ENCODE measurements around the gene IGSF21. TPM values are rescaled to one million over a fixed set of nuclear protein-coding genes. Genes with fewer than 3 reads are reported as not detected.

The IGSF21 gene
- total and polyA plus RNA-seq, 9 donors, result 0.04 to 0.48 (median 0.21) TPM; not detected in 1

DNA sequence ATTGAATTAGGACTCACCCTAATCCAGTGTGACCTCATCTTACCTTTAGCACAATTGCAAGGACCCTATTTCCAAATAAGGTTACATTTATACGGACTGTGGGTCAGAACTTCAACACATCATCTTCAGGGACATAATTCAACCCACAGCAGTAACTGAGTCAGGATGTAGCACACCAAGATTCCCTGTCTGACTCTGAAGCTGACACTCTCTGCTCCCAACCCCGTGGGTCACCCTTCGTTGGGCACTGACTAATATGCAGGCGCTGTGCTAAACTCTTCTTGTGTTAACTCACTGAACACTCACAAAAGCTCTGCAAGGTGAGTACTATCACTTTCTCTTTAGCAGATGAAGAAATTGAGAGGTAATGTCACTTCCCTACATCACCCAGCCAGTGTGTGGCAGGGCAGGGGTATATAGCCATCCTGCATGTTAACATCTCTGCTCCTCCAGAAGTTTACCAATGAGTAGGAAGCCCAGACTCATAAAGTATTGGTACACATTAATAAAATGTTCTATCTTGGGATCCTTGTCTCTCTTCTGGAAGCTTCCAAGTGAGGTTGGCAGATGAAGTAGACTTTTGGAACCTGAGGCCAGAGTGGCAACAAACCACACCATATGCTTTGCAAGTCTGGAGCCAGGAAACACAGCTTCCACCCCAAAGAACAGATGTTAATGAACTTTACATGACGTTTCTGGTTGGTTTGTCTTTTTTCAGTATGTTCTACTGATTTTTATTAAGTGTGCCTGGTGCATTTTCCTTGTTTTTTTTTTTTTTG lies 233.9 kb downstream of the IGSF21 start:
- 73% methylated on average over 3 of the region's 5 CpGs for WGBS (ENCODE audit: insufficient coverage)
- H3K4me1 ChIP-seq (ENCODE audit: control insufficient read depth, insufficient read depth, low read length), result no peaks in the 10 kb centered on the region
- H3K9me3 ChIP-seq (replicated peaks; ENCODE audit: control insufficient read depth, low read depth, low read length), result no peaks in the 10 kb centered on the region
- no peak for DNase-seq
- H3K36me3 ChIP-seq (ENCODE audit: control insufficient read depth, insufficient read depth, low read length), result no peaks in the 10 kb centered on the region
- H3K4me3 ChIP-seq (ENCODE audit: low read length), result no peak overlapping the region
- H3K27ac ChIP-seq (ENCODE audit: low read length), result no peak overlapping the region
- H3K27me3 ChIP-seq (ENCODE audit: control insufficient read depth, insufficient read depth, low read length), result peaks cover 2% of the 10 kb centered on the region

DNA sequence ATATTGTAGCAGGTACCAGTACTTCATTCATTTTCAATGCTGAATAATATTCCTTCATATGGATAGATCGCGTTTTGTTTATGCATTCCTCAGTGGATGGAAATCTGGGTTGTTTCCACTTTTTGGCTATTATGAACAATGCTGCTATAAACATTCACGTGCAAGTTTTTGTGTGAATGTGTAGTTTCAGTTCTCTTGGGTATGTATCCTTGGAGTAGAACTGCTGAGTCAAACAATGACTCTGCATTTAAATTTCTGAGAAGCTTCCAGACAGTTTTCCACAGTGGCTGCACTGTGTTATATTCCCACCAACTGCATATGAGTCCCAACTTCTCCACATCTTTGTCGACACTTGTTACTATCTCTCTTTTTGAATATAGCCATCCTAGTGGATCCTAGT lies 235.1 kb downstream of the IGSF21 start:
- Histone ChIP-seq H3K36me3 (ENCODE audit: control insufficient read depth, insufficient read depth, low read length) (no peaks in the 10 kb centered on the region), H3K9me3 (replicated peaks; ENCODE audit: control insufficient read depth, low read depth, low read length) (no peaks in the 10 kb centered on the region), H3K27ac (ENCODE audit: low read length) (no peak overlapping the region), H3K4me1 (ENCODE audit: control insufficient read depth, insufficient read depth, low read length) (no peaks in the 10 kb centered on the region), H3K27me3 (ENCODE audit: control insufficient read depth, insufficient read depth, low read length) (peaks cover 1% of the 10 kb centered on the region), H3K4me3 (ENCODE audit: low read length) (no peak overlapping the region)
- no peak for DNase-seq
- no CpG with 5 or more reads among the region's 4 CpGs for WGBS (ENCODE audit: insufficient coverage)

DNA sequence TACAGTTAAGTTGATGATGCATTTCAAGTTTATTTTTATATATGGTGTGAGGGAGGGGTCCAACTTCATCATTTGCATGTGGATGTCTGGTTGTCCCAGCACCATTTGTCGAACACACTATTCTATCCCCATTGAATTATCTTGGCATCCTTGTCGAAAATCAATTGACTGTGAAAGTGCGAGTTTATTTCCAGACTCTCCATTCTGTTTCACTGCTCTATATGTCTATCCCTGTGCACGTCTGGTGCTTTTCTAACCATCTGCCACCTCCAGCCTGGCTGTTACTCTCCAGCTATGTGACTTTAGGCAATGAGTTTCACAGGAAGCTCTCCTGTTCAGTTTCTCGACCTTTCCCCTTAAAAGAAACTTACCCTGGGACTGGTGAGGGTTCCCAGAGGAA lies 236.0 kb downstream of the IGSF21 start:
- Histone ChIP-seq H3K9me3 (replicated peaks; ENCODE audit: control insufficient read depth, low read depth, low read length) (no peaks in the 10 kb centered on the region), H3K36me3 (ENCODE audit: control insufficient read depth, insufficient read depth, low read length) (no peaks in the 10 kb centered on the region), H3K27me3 (ENCODE audit: control insufficient read depth, insufficient read depth, low read length) (peaks cover 4% of the 10 kb centered on the region), H3K4me3 (ENCODE audit: low read length) (no peak overlapping the region), H3K27ac (ENCODE audit: low read length) (no peak overlapping the region), H3K4me1 (ENCODE audit: control insufficient read depth, insufficient read depth, low read length) (no peaks in the 10 kb centered on the region)
- no peak for DNase-seq
- WGBS (ENCODE audit: insufficient coverage), result 90% methylated on average over 3 of the region's 5 CpGs

DNA sequence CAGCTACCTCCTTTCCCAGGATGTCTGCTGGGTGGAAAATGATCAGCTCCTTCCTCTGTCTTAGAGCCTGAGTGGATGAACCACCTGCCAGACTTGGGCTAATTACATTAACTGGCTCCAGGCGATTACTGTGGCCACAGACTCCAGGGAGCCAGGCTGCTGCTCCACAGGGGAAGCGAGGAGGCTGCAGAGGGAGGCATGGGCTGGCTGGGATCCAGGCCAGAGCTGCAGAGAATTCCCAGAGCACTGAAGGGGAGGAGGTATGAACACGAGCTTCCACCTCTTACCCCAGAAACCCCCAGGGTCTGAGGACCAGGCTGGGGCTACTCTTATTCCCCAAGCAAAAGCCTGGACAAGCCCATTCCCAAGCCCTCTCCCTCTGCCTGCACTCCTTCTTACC lies 237.2 kb downstream of the IGSF21 start:
- H3K4me1 ChIP-seq (ENCODE audit: control insufficient read depth, insufficient read depth, low read length), result no peaks in the 10 kb centered on the region
- WGBS (ENCODE audit: insufficient coverage), result 6% methylated on average over 2 of the region's 3 CpGs
- H3K9me3 ChIP-seq (replicated peaks; ENCODE audit: control insufficient read depth, low read depth, low read length), result no peaks in the 10 kb centered on the region
- H3K27me3 ChIP-seq (ENCODE audit: control insufficient read depth, insufficient read depth, low read length), result peaks cover 6% of the 10 kb centered on the region
- DNase-seq, result no peak
- H3K27ac ChIP-seq (ENCODE audit: low read length), result no peak overlapping the region
- no peak overlapping the region for H3K4me3 ChIP-seq (ENCODE audit: low read length)
- H3K36me3 ChIP-seq (ENCODE audit: control insufficient read depth, insufficient read depth, low read length), result no peaks in the 10 kb centered on the region

DNA sequence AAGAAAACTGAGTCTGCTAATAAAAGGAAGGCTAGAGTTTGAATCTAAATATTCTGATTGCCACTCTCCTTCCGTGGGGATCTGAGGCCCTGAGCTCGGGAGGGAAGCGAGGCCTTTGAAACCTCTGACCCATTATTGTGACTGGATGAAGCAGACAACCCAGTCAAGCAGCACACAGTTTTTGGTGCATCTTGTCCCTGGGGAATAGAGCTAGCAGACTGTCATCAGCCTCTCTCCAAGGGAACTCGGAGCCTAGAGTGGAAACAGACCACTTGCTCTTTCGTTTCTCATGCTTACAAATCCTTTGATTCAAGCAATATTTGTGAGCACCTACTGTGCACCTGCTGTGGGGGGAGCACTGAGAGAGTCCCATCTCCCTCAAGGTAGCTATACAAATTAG lies 240.0 kb downstream of the IGSF21 start:
- 80% methylated on average over 3 of the region's 5 CpGs for WGBS (ENCODE audit: insufficient coverage)
- Histone ChIP-seq H3K27ac (ENCODE audit: low read length) (no peak overlapping the region), H3K36me3 (ENCODE audit: control insufficient read depth, insufficient read depth, low read length) (no peaks in the 10 kb centered on the region), H3K9me3 (replicated peaks; ENCODE audit: control insufficient read depth, low read depth, low read length) (no peaks in the 10 kb centered on the region), H3K27me3 (ENCODE audit: control insufficient read depth, insufficient read depth, low read length) (peaks cover 21% of the 10 kb centered on the region), H3K4me3 (ENCODE audit: low read length) (no peak overlapping the region), H3K4me1 (ENCODE audit: control insufficient read depth, insufficient read depth, low read length) (no peaks in the 10 kb centered on the region)
- DNase-seq, result no peak

DNA sequence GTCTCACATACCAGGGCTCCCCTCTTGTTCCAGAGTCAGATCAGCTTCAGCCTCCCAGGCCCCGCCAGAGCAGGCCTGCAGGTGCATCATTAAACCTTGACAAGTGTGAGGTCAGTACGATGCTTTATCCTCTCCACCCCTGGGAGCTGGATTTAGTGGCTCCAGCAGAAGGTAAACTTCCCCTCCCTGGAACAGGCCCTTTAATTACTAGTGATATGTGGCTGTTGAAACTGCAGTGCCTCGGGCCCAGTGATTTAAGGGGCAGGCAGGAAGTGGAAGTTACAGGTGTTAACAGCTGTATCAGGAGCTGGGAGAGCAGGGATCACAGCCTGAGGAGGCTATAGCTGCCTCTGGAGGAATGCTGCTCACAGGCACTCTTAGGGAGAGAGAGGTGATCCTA lies 240.8 kb downstream of the IGSF21 start:
- Histone ChIP-seq H3K36me3 (ENCODE audit: control insufficient read depth, insufficient read depth, low read length) (no peaks in the 10 kb centered on the region), H3K27me3 (ENCODE audit: control insufficient read depth, insufficient read depth, low read length) (peaks cover 29% of the 10 kb centered on the region), H3K4me1 (ENCODE audit: control insufficient read depth, insufficient read depth, low read length) (no peaks in the 10 kb centered on the region), H3K27ac (ENCODE audit: low read length) (no peak overlapping the region), H3K4me3 (ENCODE audit: low read length) (no peak overlapping the region), H3K9me3 (replicated peaks; ENCODE audit: control insufficient read depth, low read depth, low read length) (no peaks in the 10 kb centered on the region)
- no peak for DNase-seq
- WGBS (ENCODE audit: insufficient coverage), result no CpG with 5 or more reads among the region's 3 CpGs

DNA sequence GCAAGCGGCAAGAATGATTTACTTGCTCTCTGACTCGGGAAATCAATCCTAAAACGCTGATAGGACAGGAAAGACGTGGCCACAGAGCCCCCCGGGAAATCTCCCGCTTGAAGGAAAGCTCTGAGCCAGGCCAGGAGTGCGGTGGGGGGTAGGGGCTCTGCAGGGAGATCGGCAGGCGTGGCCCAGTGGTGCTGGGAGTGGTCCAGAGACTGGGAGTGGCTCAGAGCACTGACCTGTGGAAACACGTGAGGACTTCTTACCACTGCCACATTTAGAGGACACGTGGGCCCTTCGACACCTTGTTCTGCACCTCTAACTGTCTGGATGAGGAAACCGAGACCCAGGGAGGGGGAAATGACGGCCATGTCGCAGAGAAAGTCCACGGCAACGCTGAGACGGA lies 243.1 kb downstream of the IGSF21 start:
- Histone ChIP-seq H3K27ac (ENCODE audit: low read length) (no peak overlapping the region), H3K9me3 (replicated peaks; ENCODE audit: control insufficient read depth, low read depth, low read length) (no peaks in the 10 kb centered on the region), H3K4me1 (ENCODE audit: control insufficient read depth, insufficient read depth, low read length) (no peaks in the 10 kb centered on the region), H3K4me3 (ENCODE audit: low read length) (no peak overlapping the region), H3K27me3 (ENCODE audit: control insufficient read depth, insufficient read depth, low read length) (peaks cover 37% of the 10 kb centered on the region), H3K36me3 (ENCODE audit: control insufficient read depth, insufficient read depth, low read length) (no peaks in the 10 kb centered on the region)
- 32% methylated on average over 10 of the region's 18 CpGs for WGBS (ENCODE audit: insufficient coverage)
- DNase-seq, result no peak

DNA sequence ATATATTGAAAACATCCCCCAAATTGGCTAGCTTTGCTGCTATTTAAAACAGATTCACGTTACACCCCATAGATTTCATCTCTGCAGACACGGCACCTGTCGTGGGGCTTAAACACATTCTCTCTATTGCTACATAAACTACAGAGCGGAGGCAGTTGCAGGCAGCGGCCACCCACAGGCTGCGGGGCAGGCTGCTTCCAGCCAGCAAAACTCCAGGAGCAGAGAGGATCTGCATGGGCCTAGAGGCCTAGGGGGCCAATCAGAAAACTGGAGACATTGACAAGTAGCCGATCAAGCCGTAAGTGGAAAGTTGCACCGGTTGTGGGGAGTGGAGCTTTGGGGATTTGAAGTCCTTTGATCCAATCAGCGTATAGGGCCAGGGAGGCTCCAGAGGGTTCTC lies 244.1 kb downstream of the IGSF21 start:
- Histone ChIP-seq H3K27ac (ENCODE audit: low read length) (no peak overlapping the region), H3K27me3 (ENCODE audit: control insufficient read depth, insufficient read depth, low read length) (peaks cover 37% of the 10 kb centered on the region), H3K36me3 (ENCODE audit: control insufficient read depth, insufficient read depth, low read length) (no peaks in the 10 kb centered on the region), H3K9me3 (replicated peaks; ENCODE audit: control insufficient read depth, low read depth, low read length) (no peaks in the 10 kb centered on the region), H3K4me1 (ENCODE audit: control insufficient read depth, insufficient read depth, low read length) (no peaks in the 10 kb centered on the region), H3K4me3 (ENCODE audit: low read length) (no peak overlapping the region)
- DNase-seq, result no peak
- 23% methylated on average over 7 of the region's 10 CpGs for WGBS (ENCODE audit: insufficient coverage)

DNA sequence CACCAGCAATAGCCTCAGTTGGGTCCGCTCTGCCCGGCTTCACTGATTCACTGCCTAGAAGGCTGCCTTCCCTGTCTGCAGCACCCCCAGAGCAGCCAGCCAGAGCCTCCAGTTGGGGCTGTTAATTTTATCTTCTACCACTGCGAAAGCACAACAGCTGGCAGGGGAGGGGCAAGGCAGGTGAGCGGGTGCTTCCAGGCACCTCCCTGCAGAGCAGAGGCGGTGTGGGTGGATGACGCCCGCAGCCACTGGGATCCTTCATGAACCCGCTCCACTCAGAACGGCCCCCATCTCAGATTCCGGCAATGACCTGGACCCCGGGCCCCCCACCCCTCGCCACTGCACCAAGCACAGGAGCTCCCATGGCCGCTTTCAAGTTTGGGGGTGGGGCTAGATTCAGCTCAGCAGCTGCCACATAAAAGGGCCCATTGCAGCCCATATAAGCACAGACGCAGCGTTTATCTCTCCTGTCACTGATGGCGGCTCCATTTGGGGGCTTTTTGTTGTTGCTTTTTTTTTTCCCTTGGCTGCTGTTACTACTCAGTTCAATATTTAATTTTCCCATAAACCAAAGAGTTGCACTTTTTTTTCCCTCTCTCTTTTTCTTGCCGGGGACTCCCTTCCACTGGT lies 245.2 kb downstream of the IGSF21 start:
- no peak overlapping the region for H3K27ac ChIP-seq (ENCODE audit: low read length)
- no peaks in the 10 kb centered on the region for H3K4me1 ChIP-seq (ENCODE audit: control insufficient read depth, insufficient read depth, low read length)
- H3K4me3 ChIP-seq (ENCODE audit: low read length), result no peak overlapping the region
- 29% methylated on average over 8 of the region's 17 CpGs for WGBS (ENCODE audit: insufficient coverage)
- DNase-seq, result no peak
- H3K9me3 ChIP-seq (replicated peaks; ENCODE audit: control insufficient read depth, low read depth, low read length), result no peaks in the 10 kb centered on the region
- H3K36me3 ChIP-seq (ENCODE audit: control insufficient read depth, insufficient read depth, low read length), result no peaks in the 10 kb centered on the region
- H3K27me3 ChIP-seq (ENCODE audit: control insufficient read depth, insufficient read depth, low read length), result peaks cover 39% of the 10 kb centered on the region

DNA sequence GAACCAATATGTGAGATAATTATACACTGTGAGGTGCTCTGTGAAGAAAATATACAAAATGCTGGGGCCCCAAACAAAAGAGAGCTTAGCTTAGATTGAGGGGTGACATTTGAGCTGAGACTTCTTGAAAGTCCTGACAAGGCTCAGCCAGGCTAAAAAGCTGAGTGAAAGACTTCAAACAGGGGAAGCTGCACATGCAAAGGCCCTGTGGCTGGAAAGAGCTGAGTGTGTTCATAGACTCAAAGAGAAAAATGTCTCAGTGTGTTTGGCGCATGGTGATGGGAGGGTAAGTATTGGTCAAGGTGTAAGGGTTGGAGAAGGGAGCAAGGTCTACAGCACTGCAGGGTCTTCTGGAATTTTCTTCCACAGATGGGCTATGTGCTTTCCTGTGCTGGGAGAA lies 245.9 kb downstream of the IGSF21 start:
- Histone ChIP-seq H3K9me3 (replicated peaks; ENCODE audit: control insufficient read depth, low read depth, low read length) (no peaks in the 10 kb centered on the region), H3K27ac (ENCODE audit: low read length) (no peak overlapping the region), H3K4me1 (ENCODE audit: control insufficient read depth, insufficient read depth, low read length) (no peaks in the 10 kb centered on the region), H3K36me3 (ENCODE audit: control insufficient read depth, insufficient read depth, low read length) (no peaks in the 10 kb centered on the region), H3K4me3 (ENCODE audit: low read length) (no peak overlapping the region), H3K27me3 (ENCODE audit: control insufficient read depth, insufficient read depth, low read length) (peaks cover 35% of the 10 kb centered on the region)
- DNase-seq, result no peak
- 100% methylated on average over 1 of the region's 1 CpG for WGBS (ENCODE audit: insufficient coverage)
